ENCODE data around the gene SERPINB3.

DNA sequence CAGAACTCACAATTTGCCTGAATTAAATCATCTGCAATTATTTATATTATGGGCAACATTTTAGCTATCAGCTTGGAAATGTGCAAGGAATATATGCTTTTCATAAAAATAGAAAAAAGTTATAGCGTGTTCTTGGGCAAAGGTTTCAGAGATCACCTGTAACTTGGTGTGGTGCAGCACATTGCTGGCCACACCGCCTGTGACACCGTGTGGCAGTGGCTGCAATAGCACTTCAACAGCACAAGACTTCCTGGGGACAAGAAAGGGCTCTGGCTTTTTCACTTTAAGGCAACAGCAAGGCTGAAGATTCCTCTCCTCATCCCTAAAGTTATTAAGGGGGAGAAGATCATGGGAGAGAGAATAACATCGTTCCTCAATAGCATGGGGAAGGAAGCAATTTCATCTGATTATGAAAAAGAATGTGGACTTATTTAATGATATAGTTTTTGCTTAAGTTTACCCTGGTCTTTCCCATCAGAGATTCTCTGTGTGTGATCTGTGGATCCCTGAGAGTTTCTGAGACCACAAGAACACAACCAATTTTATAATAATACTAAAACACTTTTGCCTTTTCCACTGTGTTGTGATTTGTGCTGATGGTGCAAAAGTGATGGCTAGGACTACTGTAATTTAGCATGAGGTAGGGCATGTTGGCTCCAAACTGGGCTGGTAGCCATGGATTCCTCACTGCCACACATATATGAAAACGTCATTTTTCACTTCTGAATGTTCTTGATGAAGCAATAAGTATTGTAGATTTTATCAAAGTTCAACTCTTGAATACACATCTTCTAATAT, 15.0 kb upstream of the SERPINB3 start:
- TF ChIP-seq, protein P1, sequence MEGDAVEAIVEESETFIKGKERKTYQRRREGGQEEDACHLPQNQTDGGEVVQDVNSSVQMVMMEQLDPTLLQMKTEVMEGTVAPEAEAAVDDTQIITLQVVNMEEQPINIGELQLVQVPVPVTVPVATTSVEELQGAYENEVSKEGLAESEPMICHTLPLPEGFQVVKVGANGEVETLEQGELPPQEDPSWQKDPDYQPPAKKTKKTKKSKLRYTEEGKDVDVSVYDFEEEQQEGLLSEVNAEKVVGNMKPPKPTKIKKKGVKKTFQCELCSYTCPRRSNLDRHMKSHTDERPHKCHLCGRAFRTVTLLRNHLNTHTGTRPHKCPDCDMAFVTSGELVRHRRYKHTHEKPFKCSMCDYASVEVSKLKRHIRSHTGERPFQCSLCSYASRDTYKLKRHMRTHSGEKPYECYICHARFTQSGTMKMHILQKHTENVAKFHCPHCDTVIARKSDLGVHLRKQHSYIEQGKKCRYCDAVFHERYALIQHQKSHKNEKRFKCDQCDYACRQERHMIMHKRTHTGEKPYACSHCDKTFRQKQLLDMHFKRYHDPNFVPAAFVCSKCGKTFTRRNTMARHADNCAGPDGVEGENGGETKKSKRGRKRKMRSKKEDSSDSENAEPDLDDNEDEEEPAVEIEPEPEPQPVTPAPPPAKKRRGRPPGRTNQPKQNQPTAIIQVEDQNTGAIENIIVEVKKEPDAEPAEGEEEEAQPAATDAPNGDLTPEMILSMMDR (IDR thresholded peaks at IDR 0.05) = peak; percentile 39 to 60 (median 52)
- TF ChIP-seq POLR2A (IDR thresholded peaks at IDR 0.05) = no peak
